B cell (primary cell): ENCODE results near the gene FLNB. TPM values are rescaled to one million over a fixed set of nuclear protein-coding genes. Genes with fewer than 3 reads are reported as not detected.

Source experiments
- ATAC-seq: fragments of 200-7000 bp; cut with Tn5 transposase; one replicate; pipeline ENCODE4 v1.10.0; 2021; ENCODE audit warnings: low read depth, mild to moderate bottlenecking, moderate number of reproducible peaks, moderate library complexity
- CTCF ChIA-PET: fragments of 350-600 bp; sonication (Branson Sonifier 250); formaldehyde crosslinking; loops from one replicate; lab custom pipeline; 2021; ENCODE audit warnings: antibody characterized with exemption, inconsistent platforms; lab: Charles Lee
- POLR2A ChIA-PET: fragments of 350-600 bp; sonication (Branson Sonifier 250); formaldehyde crosslinking; loops from one replicate; lab custom pipeline; 2021; ENCODE audit warnings: antibody characterized with exemption; lab: Charles Lee
- DNase-seq: peaks from one replicate; pipeline ENCODE4 v3.0.0; 2013
- H2AFZ ChIP-seq: 2 replicates; pipeline ENCODE4 v1.6.1; 2012; ENCODE audit warnings: mild to moderate bottlenecking, low read depth, low read length; ENCODE audit not compliant: insufficient read depth, poor library complexity, severe bottlenecking
- H3K27ac ChIP-seq, 2 donors: 1 replicate in 1 of 2; 2 replicates in 1 of 2; pipeline ENCODE4 v1.5.1; 2012 to 2013; ENCODE audit warnings: low read length in 2 of 2, mild to moderate bottlenecking in 2 of 2, moderate library complexity in 1 of 2
- H3K27me3 ChIP-seq, 4 experiments: fragments of 200-600 bp in 1 of 4; sonication (generic) in 1 of 4; replicated peaks in 1 of 4; 1 replicate in 2 of 4; 2 replicates in 2 of 4; pipeline versions ENCODE4 v1.6.1 to v1.7.0; 2013 to 2016; ENCODE audit warnings: low read length in 3 of 4, mild to moderate bottlenecking in 2 of 4, mixed read lengths in 1 of 4, moderate library complexity in 1 of 4; ENCODE audit not compliant: insufficient read depth in 4 of 4, control insufficient read depth in 3 of 4; ENCODE audit errors: control extremely low read depth in 1 of 4
- H3K36me3 ChIP-seq, 2 experiments: replicated peaks in 1 of 2; 1 replicate in 1 of 2; 2 replicates in 1 of 2; pipeline versions ENCODE4 v1.6.1 to v1.7.1; 2013; ENCODE audit warnings: low read length in 1 of 2; ENCODE audit not compliant: insufficient read depth in 2 of 2, control insufficient read depth in 1 of 2; ENCODE audit errors: control extremely low read depth in 1 of 2, extremely low read depth in 1 of 2
- H3K4me1 ChIP-seq, 2 donors: fragments of 200-600 bp in 1 of 2; sonication (generic) in 1 of 2; 1 replicate in 1 of 2; 2 replicates in 1 of 2; pipeline versions ENCODE4 v1.5.1 to v1.6.1; 2013 to 2017; ENCODE audit warnings: low read length in 2 of 2; ENCODE audit not compliant: control insufficient read depth in 2 of 2, insufficient read depth in 2 of 2
- H3K4me2 ChIP-seq: replicated peaks from 2 replicates; pipeline ENCODE3; 2012; ENCODE audit warnings: mild to moderate bottlenecking, low read depth, low read length; ENCODE audit not compliant: poor library complexity, severe bottlenecking
- H3K4me3 ChIP-seq, 5 experiments: fragments of 200-600 bp in 1 of 5; sonication (generic) in 1 of 5; 1 replicate in 3 of 5; 2 replicates in 2 of 5; pipeline versions ENCODE4 v1.5.1 to v1.7.0; 2011 to 2016; ENCODE audit warnings: low read length in 4 of 5, mild to moderate bottlenecking in 4 of 5, low read depth in 2 of 5, control low read depth in 1 of 5, moderate library complexity in 1 of 5; ENCODE audit not compliant: insufficient read depth in 1 of 5; ENCODE audit errors: control extremely low read depth in 1 of 5, extremely low read depth in 1 of 5
- H3K79me2 ChIP-seq: fragments of 200-600 bp; sonication (generic); one replicate; pipeline ENCODE4 v1.6.0; 2016; ENCODE audit warnings: low read length; ENCODE audit not compliant: control insufficient read depth, insufficient read depth
- H3K9ac ChIP-seq: fragments of 200-600 bp; sonication (generic); 2 replicates; pipeline ENCODE4 v1.6.1; 2017; ENCODE audit warnings: mild to moderate bottlenecking, low read length, moderate library complexity
- H3K9me3 ChIP-seq, 3 donors: one replicate each; pipeline versions ENCODE4 v1.6.1 to v1.7.1; 2013; ENCODE audit warnings: low read length in 2 of 3; ENCODE audit not compliant: control insufficient read depth in 2 of 3, insufficient read depth in 1 of 3; ENCODE audit errors: control extremely low read depth in 1 of 3
- H4K20me1 ChIP-seq: 2 replicates; pipeline ENCODE4 v1.6.0; 2012; ENCODE audit warnings: mild to moderate bottlenecking, low read length; ENCODE audit not compliant: insufficient read depth, control insufficient read depth, poor library complexity, severe bottlenecking
- H3K27ac Mint-ChIP-seq: one replicate; pipeline ENCODE4 v1.8.0; 2021; ENCODE audit warnings: mixed read lengths
- H3K27me3 Mint-ChIP-seq: one replicate; pipeline ENCODE4 v1.8.0; 2021; ENCODE audit warnings: mixed read lengths
- H3K4me1 Mint-ChIP-seq: one replicate; pipeline ENCODE4 v1.8.0; 2021; ENCODE audit warnings: mixed read lengths
- H3K4me3 Mint-ChIP-seq: one replicate; pipeline ENCODE4 v1.8.0; 2021; ENCODE audit warnings: mixed read lengths
- H3K9me3 Mint-ChIP-seq: one replicate; pipeline ENCODE4 v1.8.0; 2022; ENCODE audit warnings: mixed read lengths; ENCODE audit not compliant: insufficient read depth
- EZH2 ChIP-seq: IDR thresholded peaks from 2 replicates; pipeline ENCODE4 v1.6.1; 2012; ENCODE audit warnings: borderline replicate concordance, low read depth, mild to moderate bottlenecking, moderate library complexity, low read length; ENCODE audit not compliant: insufficient read depth, poor library complexity, severe bottlenecking
- WGBS: methylation state at CpG from one replicate; pipeline ENCODE4 v1.1.5; 2013; ENCODE audit warnings: missing lambda C conversion rate; ENCODE audit not compliant: insufficient coverage; 5-methylcytosine and 5-hydroxymethylcytosine counted together
- intact Hi-C: fragments of 100-400 bp; cut with micrococcal nuclease; formaldehyde crosslinking; loops from one replicate; pipeline ENCODE4 v1.10.0; 2022
- polyA plus RNA-seq: library from polyadenylated mRNA; depleted of rRNA; stranded (reverse); fragments of >200 nt; gene quantifications from 2 replicates; pipeline ENCODE4 v1.2.3, GENCODE V29; 2012
- total RNA-seq, 2 donors: library from RNA; stranded (reverse); fragments of 120-200 nt in 1 of 2; gene quantifications; 1 replicate in 1 of 2; 2 replicates in 1 of 2; pipeline versions ENCODE4 v1.2.3 to v1.2.4, GENCODE V29; 2013 to 2022
- TF ChIP-seq, protein P1 (sequence below): fragments of 200-600 bp; IDR thresholded peaks from one replicate; pipeline ENCODE4 v1.8.0; 2022; ENCODE audit warnings: antibody characterized with exemption, mild to moderate bottlenecking

The FLNB gene
- total and polyA plus RNA-seq, 2 donors (not counting 1 experiment from before 2014, with no cell fraction given), result 25.5 to 28.3 TPM

DNA sequence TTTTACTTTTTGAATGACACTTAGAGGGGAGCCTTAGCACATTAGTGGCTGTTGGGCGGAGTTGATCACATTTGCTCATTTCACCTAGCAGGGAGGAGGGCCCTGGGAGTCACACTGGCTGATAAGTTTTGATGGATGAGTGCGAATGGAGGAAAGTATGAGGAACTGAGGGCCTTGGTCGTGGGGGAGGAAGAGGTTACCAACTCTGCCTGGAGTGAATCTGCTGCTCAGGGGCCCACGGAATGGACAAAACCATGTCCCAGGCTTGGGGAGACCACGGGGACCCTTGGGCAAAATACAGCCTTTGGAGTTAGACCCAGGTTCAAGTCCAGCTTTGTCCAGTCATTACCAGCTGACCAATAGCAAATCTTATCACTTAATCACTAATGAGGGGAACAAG, 5.1 kb upstream of the FLNB start:
- H3K9me3 Mint-ChIP-seq, result no peaks in the 10 kb centered on the region
- POLR2A ChIA-PET, result no interaction called here
- no peak for DNase-seq

DNA sequence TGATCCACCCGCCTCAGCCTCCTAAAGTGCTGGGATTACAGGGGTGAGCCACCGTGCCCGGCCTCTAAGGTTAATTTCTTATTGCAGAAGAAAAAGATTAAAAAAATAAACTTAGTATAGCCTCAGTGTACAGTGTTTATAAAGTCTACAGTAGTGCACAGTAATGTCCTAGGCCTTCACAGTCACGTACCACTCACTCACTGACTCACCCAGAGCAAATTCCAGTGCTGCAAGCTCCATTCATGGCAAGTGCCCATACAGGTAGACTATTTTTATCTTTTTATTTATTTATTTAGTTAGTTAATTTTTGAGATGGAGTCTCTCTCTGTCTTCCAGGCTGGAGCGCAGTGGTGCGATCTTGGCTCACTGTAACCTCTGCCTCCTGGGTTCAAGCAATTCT, 3.2 kb upstream of the FLNB start:
- H3K27ac Mint-ChIP-seq, result no peak overlapping the region
- ATAC-seq, result no peak
- H3K9me3 Mint-ChIP-seq, result no peaks in the 10 kb centered on the region
- ChIA-PET CTCF (no interaction called here), POLR2A (interaction anchor here (0.6 kb wide), 1 partner anchor 227 kb away, joined by 3 read pairs; no protein-coding TSS in a partner anchor)
- Histone ChIP-seq H3K4me2 (no peak overlapping the region), H3K36me3 (no peaks in the 10 kb centered on the region), H3K79me2 (peaks cover 17% of the 10 kb centered on the region), H3K4me1 (peaks cover 10 to 20% of the 10 kb centered on the region in 2 donors), H3K27me3 (no peaks in the 10 kb centered on the region), H3K9me3 (no peaks in the 10 kb centered on the region), H4K20me1 (no peaks in the 10 kb centered on the region), H3K27ac (no peak overlapping the region), H3K9ac (no peak overlapping the region), H3K4me3 (no peak overlapping the region), H2AFZ (no peak overlapping the region)
- no CpG with 5 or more reads among the region's 6 CpGs for WGBS
- intact Hi-C loops, result loop anchor here (10.0 kb wide), 1 partner anchor 840 kb away; the partner anchor contains the start of gene IL17RD
- H3K27me3 Mint-ChIP-seq, result no peaks in the 10 kb centered on the region
- H3K4me3 Mint-ChIP-seq, result no peak overlapping the region
- TF ChIP-seq EZH2, result no peak
- TF ChIP-seq, protein P1, sequence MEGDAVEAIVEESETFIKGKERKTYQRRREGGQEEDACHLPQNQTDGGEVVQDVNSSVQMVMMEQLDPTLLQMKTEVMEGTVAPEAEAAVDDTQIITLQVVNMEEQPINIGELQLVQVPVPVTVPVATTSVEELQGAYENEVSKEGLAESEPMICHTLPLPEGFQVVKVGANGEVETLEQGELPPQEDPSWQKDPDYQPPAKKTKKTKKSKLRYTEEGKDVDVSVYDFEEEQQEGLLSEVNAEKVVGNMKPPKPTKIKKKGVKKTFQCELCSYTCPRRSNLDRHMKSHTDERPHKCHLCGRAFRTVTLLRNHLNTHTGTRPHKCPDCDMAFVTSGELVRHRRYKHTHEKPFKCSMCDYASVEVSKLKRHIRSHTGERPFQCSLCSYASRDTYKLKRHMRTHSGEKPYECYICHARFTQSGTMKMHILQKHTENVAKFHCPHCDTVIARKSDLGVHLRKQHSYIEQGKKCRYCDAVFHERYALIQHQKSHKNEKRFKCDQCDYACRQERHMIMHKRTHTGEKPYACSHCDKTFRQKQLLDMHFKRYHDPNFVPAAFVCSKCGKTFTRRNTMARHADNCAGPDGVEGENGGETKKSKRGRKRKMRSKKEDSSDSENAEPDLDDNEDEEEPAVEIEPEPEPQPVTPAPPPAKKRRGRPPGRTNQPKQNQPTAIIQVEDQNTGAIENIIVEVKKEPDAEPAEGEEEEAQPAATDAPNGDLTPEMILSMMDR, result no peak
- H3K4me1 Mint-ChIP-seq, result peaks cover 13% of the 10 kb centered on the region
- DNase-seq, result no peak

More for the DNA sequence above, 5.1 kb upstream of the FLNB start:
- TF ChIP-seq EZH2, result no peak
- no peak overlapping the region for H3K27ac ChIP-seq
- peaks cover 19% of the 10 kb centered on the region for H3K4me1 Mint-ChIP-seq
- H3K4me3 Mint-ChIP-seq, result no peak overlapping the region
- no peaks in the 10 kb centered on the region for H3K27me3 Mint-ChIP-seq
- ATAC-seq, result no peak
- H2AFZ ChIP-seq, result no peak overlapping the region
- no peaks in the 10 kb centered on the region for H3K36me3 ChIP-seq
- 70% methylated on average over 4 of the region's 5 CpGs for WGBS
- H3K4me3 ChIP-seq, result no peak overlapping the region
- no peak overlapping the region for H3K27ac Mint-ChIP-seq
- no peaks in the 10 kb centered on the region for H3K79me2 ChIP-seq
- H4K20me1 ChIP-seq, result no peaks in the 10 kb centered on the region
- no peaks in the 10 kb centered on the region for H3K27me3 ChIP-seq
- no peaks in the 10 kb centered on the region for H3K9me3 ChIP-seq
- no peak overlapping the region for H3K4me2 ChIP-seq
- H3K9ac ChIP-seq, result no peak overlapping the region
- H3K4me1 ChIP-seq, result peaks cover 12 to 18% of the 10 kb centered on the region in 2 donors
- intact Hi-C loops, result loop anchor here (10.0 kb wide), 1 partner anchor 838 kb away; the partner anchor contains the start of gene IL17RD
- CTCF ChIA-PET, result no interaction called here
